Endothelial cell of umbilical vein (primary cell): ENCODE measurements around the gene TNFSF4.

Experiments
- CTCF ChIP-seq, 2 donors: IDR thresholded peaks; 1 replicate in 1 of 2; 2 replicates in 1 of 2; pipeline ENCODE4 v1.5.1; 2011; ENCODE audit warnings: low read length in 2 of 2, mild to moderate bottlenecking in 2 of 2, moderate library complexity in 2 of 2, control low read depth in 1 of 2, inconsistent platforms in 1 of 2, low read depth in 1 of 2; ENCODE audit not compliant: insufficient read depth in 1 of 2; ENCODE audit errors: extremely low read depth in 1 of 2
- MYC ChIP-seq: IDR thresholded peaks from one replicate; pipeline ENCODE4 v1.6.1; 2011; ENCODE audit warnings: mild to moderate bottlenecking, low read depth, low read length
- POLR2A ChIP-seq: IDR thresholded peaks from 2 replicates; pipeline ENCODE4 v1.6.1; 2012; ENCODE audit warnings: low read depth, mild to moderate bottlenecking, control low read depth, low read length
- POLR2AphosphoS5 ChIP-seq: IDR thresholded peaks from 2 replicates; pipeline ENCODE4 v1.6.1; 2012; ENCODE audit warnings: low read depth, mild to moderate bottlenecking, control low read depth, low read length, moderate library complexity; ENCODE audit not compliant: insufficient read depth

- TF ChIP-seq CTCF (IDR thresholded peaks at IDR 0.05; ENCODE audit: extremely low read depth in 1 of 2, insufficient read depth in 1 of 2, low read depth in 1 of 2, low read length in 2 of 2) (peak; percentile 39 to 59), POLR2AphosphoS5 (peak; percentile 27), MYC (no peak), POLR2A (no peak)
These were observed 4.5 kb downstream of the TNFSF4 start for GRCh38 chr1:173202424-173203145.
